Measurements from ENCODE around the gene SUSD1. TPM values are rescaled to one million over a fixed set of nuclear protein-coding genes. Genes with fewer than 3 reads are reported as not detected.

Gene SUSD1
- total RNA-seq, 2 donors from 2014 or later = 15.1 to 19.0 TPM

DNA sequence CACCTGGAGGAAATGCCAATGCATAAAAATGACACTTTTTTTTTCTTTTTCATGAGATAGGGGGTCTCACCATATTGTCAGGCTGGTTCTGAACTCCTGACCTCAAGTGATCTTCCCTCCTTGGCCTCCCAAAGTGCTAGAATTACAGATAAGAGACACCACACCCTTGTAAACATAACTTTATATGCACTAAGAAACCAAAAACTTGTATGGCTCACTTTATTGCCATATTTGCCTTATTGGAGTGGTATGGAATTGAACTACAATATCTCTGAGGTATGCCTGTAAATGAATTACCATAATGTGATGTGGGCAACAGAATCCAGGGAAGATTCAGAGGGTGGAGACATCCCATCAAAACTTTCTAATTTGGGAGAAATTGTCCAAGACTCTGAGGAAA, 164.6 kb downstream of the SUSD1 start:
- no peak for DNase-seq (ENCODE audit: low spot score)
- intact Hi-C loops (cut with DNase I) = no loop called here

DNA sequence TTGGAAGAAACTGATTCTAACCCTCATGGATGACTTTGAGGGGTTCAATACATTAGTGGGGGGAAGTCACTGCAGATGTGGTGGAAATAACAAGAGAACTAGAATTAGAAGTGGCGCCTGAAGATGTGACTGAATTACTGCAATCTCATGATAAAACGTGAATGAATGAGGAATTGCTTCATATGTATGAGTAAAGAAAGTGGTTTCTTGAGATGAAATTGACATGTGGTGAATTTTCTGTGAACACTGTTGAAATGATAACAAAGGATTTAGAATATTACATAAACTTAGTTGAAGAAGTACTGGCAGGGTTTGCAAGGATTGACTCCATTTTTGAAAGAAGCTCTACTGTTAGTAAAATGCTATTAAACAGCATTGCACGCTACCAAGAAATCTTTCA, 165.4 kb downstream of the SUSD1 start:
- intact Hi-C loops (cut with DNase I) = no loop called here
- DNase-seq (ENCODE audit: low spot score) = no peak

DNA sequence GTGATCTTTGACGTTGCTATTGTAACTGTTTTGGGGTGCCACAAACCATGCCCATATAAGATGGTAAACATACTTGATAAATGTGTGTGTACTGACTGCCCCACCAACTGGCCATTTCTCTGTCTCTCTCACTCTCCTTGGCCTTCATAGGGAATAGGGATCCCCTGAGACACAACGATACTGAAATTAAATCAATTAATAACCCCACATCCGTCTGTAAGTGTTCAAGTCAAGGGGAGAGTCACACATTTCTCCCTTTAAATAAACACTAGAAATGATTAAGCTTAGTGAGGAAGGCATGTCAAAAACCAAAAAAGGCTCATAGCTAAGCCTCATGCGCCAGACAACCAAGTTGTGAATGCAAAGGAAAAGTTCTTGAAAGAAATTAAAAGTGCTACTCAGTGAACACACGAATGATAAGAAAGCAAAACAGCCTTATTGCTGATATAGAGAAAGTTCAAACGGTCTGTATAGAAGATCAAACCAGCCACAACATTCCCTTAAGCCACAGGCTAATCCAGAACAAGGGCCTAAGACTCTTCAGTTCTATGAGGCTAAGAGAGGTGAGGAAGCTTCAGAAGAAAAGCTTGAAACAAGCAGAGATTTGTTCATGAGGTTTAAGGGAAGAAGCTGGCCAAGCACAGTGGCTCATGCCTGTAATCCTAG, 167.4 kb downstream of the SUSD1 start:
- intact Hi-C loops (cut with DNase I) = no loop called here
- no peak for DNase-seq (ENCODE audit: low spot score)

DNA sequence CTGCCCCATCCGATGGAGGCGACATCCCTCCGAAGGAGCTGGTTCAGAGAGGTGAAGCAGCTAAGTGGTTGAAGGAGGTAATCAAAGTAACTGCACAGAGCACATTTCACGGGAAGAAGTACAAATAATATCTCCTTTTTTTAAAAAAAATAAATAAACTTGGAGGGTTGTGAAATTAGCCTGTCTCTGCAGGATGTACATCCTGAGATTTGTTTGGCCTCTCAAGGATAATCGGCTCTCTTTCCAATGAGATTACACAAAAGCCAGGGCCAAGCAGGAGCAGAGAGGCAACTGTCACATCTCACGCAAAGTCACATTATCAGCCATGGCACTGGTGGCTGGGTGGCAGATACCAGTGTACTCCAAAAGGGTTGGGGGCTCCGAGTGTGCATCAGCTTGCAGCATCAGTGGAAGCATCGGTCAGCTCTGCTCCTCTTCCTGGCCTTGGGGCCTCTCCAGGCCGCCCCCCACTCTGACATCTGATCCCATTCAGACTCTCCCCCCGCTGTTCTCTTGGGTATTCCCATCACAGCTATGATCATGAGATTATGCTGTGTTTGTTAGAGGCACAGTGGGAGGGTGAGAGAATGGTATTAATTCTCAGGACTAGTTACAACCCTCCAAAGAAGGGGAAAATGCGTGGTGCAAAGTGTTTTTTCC, 168.6 kb downstream of the SUSD1 start:
- intact Hi-C loops (cut with DNase I) = no loop called here
- DNase-seq (ENCODE audit: low spot score) = no peak

DNA sequence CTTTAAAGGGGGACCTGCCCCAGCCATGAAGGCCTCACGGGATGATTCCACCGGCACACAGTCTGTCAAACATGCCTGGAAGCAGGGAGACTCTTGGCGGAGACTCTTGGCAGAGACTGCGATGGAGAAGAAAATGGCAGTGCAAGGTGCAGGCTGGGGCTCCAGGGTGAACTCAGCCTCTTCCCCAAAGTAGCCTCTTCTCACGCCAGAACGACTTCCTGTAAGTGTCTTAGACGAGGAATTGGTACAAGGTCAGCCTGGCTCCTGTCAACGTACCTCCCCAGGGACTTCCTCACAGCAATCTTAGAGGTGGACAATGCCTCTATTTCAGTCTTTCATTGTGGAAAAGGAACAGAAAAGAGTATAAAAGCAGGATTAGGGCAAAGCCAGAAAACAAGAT, 169.2 kb downstream of the SUSD1 start:
- DNase-seq (ENCODE audit: low spot score) = no peak
- intact Hi-C loops (cut with DNase I) = no loop called here

DNA sequence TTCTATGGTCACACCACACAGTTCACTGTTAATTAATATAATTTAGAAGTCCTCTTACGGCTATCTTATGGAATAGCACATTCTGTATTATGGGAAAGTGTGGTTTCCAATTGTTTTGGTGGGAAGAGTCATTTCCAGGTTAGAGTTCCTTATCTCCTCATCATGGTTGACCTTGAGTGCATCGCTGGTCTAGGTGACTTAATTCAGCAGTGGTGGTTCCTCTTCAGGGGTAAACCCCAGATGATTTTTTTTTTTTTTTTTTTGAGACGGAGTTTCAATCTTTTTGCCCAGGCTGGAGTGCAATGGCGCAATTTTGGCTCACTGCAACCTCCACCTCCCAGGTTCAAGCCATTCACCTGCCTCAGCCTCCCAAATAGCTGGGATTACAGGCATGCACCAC, 171.6 kb downstream of the SUSD1 start:
- DNase-seq (ENCODE audit: low spot score) = no peak

DNA sequence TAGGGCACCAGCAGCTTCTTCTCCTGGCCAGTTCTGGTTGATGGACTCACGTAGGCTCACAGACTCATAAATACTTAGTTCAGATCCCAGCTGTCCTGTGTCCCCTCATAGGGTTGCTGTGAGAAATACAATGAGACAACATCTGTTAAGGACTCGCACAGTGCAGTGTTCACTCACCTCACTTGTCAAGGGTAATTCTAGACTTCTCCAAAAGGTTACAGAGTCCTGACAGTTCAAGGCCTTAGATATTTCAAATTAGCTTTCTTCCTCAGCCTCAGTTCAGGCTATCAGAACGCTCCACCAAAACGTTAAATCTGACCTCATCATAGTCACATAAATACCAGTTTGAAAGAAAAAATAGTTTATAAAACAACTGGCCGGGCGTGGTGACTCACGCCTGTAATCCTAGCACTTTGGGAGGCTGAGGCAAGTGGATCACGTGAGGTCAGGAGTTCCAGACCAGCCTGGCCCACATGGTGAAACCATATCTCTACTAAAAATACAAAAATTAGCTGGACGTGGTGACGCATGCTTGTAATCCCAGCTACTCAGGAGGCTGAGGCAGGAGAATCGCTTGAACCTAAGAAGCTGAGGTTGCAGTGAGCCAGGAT, 172.1 kb downstream of the SUSD1 start:
- intact Hi-C loops (cut with DNase I) = no loop called here

More for the DNA sequence above, 171.6 kb downstream of the SUSD1 start:
- intact Hi-C loops (cut with DNase I) = no loop called here

DNA sequence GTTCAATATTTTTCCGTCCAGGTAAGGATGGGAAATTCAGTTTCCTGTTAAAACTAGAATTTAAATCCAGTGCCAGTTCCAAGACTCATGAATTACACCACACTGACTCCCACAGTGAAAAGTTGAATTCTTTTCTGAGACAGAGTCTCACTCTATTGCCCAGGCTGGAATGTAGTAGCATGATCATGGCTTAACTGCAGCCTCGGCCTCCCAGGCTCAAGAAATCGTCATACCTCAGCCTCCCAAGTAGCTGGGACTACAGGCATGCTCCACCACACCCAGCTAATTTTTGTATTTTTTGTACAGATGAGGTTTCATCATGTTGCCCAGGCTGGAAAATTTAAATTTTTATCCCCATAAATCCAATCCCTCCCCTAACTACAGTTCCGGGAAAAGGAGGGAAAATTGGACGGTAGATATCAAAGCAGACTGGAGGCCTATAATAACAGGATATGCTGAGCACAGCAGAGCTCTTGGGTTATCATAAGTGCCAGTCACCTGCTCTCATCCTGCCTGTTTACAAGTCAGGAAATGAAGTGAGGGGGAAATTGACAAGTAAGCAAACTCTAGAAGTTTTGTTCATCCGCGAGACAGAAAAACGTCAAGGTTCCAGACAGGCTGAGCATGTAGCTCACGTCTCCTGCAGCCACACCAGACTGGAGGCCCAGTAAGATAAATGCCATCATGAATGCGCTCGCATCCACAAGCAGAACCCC, 172.8 kb downstream of the SUSD1 start:
- intact Hi-C loops (cut with DNase I) = no loop called here
- no peak for DNase-seq (ENCODE audit: low spot score)

More for the DNA sequence above, 172.1 kb downstream of the SUSD1 start:
- no peak for DNase-seq (ENCODE audit: low spot score)

DNA sequence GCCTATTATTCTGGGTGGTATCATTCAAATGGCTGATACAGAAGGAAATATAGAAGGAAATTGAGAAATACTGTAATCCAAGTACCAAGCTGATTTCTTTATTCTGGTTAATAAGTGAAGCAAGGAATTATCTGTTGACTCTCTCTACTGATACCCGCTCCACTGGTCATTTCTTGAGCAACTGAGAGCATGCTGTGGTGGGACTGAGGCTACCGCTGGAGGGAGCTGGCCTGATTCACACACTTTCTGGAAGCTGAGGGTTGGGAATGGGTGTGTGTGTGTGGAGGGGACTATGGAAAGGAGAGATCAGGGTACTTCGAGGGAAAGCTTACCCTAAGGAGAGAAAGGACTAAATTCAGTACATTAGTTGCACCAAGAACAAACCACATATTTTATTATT, 174.4 kb downstream of the SUSD1 start:
- no peak for DNase-seq (ENCODE audit: low spot score)
- intact Hi-C loops (cut with DNase I) = no loop called here

DNA sequence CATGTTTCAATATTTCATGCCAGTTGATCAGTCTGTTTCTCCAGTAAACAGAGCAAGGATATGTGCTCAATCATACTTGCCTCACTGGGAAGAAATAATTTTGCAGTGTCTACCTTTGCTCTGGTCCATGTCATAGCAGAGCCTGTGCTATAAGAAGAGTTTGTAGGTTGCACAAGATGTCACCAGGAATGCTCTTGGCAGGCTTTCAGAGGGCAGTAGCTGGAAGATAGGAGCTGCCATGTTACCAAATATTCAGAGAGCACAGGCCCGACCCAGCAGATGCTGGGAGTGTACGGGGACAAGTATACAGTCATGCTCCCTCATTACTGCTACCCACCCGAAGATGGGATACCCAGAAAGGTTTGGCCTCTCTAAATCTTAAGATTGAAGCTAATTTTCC, 175.8 kb downstream of the SUSD1 start:
- no peak for DNase-seq (ENCODE audit: low spot score)
- intact Hi-C loops (cut with DNase I) = no loop called here

DNA sequence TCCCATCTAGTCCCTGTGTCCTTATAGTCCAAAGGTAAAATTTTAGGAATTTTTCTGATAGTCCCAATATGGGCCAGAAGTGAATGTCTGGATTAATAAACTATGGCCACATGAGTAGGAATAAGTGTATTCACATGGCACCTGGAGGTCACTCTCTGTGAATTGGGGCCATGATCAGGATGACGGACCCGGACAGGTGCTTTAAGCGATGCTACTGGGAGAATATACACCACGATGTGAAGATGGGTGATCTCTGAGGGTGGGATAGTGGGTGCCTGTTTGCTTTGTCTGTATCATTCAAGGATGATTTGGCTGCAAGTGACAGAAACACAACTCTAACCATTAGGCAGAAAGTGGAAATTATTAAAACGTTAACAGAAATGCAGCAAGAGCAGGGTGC, 177.3 kb downstream of the SUSD1 start:
- intact Hi-C loops (cut with DNase I) = no loop called here
- no peak for DNase-seq (ENCODE audit: low spot score)

DNA sequence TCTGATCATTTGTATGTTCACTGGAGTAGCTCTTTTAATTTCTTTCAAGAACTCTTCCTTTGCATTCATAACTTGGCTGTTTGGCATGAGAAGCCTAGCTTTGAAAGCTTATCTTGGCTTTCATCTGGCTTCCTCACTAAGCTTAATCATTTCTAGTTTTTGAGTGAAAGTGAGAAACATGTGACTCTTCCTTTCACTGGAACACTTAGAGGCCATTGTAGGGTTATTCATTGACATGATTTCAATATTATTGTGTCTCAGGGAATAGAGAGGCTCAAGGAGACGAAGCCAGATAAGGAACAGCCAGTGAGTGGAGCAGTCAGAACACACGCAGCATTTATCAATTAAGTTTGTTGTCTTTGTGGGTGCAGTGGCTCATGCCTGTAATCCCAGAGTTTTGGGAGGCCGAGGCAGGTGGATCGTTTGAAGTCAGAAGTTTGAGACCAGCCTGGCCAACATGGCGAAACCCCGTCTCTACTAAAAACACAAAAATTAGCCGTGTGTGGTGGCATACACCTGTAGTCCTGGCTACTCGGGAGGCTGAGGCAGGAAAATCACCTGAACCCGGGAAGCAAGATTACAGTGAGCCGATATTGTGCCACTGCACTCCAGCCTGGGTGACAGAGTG, 180.2 kb downstream of the SUSD1 start:
- DNase-seq (ENCODE audit: low spot score) = no peak
- intact Hi-C loops (cut with DNase I) = loop anchor here in 1 of 2 donors (5.0 kb wide), 1 partner anchor 1988 kb away; no protein-coding TSS in a partner anchor

DNA sequence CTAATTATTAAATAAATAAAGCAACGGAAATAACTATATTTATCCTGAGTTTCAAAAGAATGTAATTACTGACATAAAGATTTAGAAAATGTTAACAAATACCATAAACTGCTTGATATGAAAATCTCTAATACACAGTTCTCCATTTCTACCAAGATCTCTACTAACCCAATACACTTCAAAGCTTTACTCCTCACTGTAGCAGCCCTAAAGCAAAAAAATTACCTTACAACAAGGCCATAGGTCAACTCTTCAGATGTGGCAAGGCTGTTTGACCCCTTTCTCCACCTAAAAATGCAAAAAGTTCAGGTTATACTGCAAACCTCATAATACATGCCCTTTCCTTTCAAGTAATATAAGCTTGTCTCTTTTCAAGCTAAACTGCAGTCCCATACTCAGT, 181.8 kb downstream of the SUSD1 start:
- no peak for DNase-seq (ENCODE audit: low spot score)
- intact Hi-C loops (cut with DNase I) = loop anchor here in 1 of 2 donors (1.0 to 5.0 kb wide), 2 partner anchors 24 to 1986 kb away; no protein-coding TSS in a partner anchor

DNA sequence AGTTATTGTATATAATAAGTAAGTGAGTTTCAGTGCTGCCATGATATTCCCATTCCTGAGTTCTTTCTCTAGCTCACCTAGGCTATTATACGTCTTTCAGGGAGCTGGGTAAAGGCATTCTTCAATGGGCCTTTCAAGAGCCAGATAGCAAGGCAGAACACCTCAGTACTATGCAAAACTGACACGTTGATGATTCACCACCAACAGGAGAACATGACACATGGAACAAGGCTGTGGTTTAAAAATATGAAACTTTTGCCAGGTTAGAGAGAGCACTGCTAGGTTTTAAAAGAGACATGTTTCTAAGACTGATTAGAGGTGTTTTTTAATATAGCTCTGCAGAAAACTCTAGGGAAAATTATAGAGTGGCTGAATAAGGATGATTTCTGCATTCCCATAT, 182.6 kb downstream of the SUSD1 start:
- no peak for DNase-seq (ENCODE audit: low spot score)
- intact Hi-C loops (cut with DNase I) = loop anchor here in 1 of 2 donors (5.0 kb wide), 1 partner anchor 1985 kb away; no protein-coding TSS in a partner anchor

DNA sequence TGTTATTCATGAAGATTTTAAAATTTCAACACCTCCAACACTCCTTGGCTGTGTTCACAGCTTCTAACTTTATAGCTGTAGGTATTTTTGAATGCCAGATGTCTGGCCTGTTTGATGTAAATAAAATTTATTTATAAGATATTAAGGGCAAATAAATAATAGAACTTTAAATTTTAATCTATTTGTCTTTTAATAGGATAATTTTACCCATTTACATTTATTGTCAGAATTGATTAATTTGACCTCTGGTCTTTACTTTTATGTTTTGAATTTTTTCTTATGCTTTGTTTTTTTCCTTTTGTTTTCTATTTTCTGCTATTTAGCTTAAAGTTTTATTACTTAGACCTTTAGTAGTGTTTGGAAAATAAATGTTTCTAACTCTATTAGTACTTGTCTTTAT, 183.9 kb downstream of the SUSD1 start:
- intact Hi-C loops (cut with DNase I) = loop anchor here in 1 of 2 donors (5.0 kb wide), 1 partner anchor 1984 kb away; no protein-coding TSS in a partner anchor
- DNase-seq (ENCODE audit: low spot score) = no peak

Other genes with a start within 250 kb of the SUSD1 start
- gene PTBP3, start 158.3 kb upstream of the SUSD1 start, total RNA-seq = 10 to 100 TPM; 35.4 to 42.5 TPM
- 10 to 100 TPM; 34.8 to 46.2 TPM for gene HSDL2, start 204.8 kb upstream of the SUSD1 start, total RNA-seq